ENCODE data around the gene LRRC8D. TPM values are rescaled to one million over a fixed set of nuclear protein-coding genes. Genes with fewer than 3 reads are reported as not detected.

LRRC8D gene
- total and polyA plus RNA-seq, 9 of the 15 experiments (the other 6 are each of a cell fraction or from before 2014, with no cell fraction given), result 3.4 to 53.9 (median 15.9) TPM

- TF ChIP-seq TSHZ1 (CRISPR knock-in tag; IDR thresholded peaks at IDR 0.05) (no peak), SRSF7 (optimal IDR thresholded peaks at IDR 0.05; ENCODE audit: low read depth, low read length) (no peak), NFRKB (IDR thresholded peaks at IDR 0.05; ENCODE audit: low read depth) (0 out of 2 replicates have a peak, but pooled peaks have one; percentile 55), GABPA (tag; conservative IDR thresholded peaks at IDR 0.05; ENCODE audit: low read depth) (no peak; the same call in 1 of the 2 replicates), ZNF263 (CRISPR knock-in tag; IDR thresholded peaks at IDR 0.05; ENCODE audit: borderline replicate concordance) (no peak), E2F6 (IDR thresholded peaks at IDR 0.05; ENCODE audit: borderline replicate concordance in 1 of 2, extremely low read depth in 1 of 2, insufficient read depth in 1 of 2, insufficient read length in 1 of 2, low read depth in 1 of 2, low read length in 1 of 2, poor library complexity in 1 of 2, severe bottlenecking in 1 of 2) (no peak), ZNF639 (CRISPR knock-in tag; conservative IDR thresholded peaks at IDR 0.05 in 1 of 2, IDR thresholded peaks at IDR 0.05 in 1 of 2) (no peak), DDX20 (tag; IDR thresholded peaks at IDR 0.05; ENCODE audit: low read depth) (peak; percentile 54; the same call in 1 of the 2 replicates), ZNF347 (CRISPR knock-in tag; IDR thresholded peaks at IDR 0.05; ENCODE audit: low read depth) (no peak)
- TF ChIP-seq, protein P1, sequence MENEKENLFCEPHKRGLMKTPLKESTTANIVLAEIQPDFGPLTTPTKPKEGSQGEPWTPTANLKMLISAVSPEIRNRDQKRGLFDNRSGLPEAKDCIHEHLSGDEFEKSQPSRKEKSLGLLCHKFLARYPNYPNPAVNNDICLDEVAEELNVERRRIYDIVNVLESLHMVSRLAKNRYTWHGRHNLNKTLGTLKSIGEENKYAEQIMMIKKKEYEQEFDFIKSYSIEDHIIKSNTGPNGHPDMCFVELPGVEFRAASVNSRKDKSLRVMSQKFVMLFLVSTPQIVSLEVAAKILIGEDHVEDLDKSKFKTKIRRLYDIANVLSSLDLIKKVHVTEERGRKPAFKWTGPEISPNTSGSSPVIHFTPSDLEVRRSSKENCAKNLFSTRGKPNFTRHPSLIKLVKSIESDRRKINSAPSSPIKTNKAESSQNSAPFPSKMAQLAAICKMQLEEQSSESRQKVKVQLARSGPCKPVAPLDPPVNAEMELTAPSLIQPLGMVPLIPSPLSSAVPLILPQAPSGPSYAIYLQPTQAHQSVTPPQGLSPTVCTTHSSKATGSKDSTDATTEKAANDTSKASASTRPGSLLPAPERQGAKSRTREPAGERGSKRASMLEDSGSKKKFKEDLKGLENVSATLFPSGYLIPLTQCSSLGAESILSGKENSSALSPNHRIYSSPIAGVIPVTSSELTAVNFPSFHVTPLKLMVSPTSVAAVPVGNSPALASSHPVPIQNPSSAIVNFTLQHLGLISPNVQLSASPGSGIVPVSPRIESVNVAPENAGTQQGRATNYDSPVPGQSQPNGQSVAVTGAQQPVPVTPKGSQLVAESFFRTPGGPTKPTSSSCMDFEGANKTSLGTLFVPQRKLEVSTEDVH (IDR thresholded peaks at IDR 0.05; ENCODE audit: low read depth, partially characterized antibody), result no peak
- TF ChIP-seq, protein P2, sequence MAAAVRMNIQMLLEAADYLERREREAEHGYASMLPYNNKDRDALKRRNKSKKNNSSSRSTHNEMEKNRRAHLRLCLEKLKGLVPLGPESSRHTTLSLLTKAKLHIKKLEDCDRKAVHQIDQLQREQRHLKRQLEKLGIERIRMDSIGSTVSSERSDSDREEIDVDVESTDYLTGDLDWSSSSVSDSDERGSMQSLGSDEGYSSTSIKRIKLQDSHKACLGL (CRISPR knock-in tag; IDR thresholded peaks at IDR 0.05; ENCODE audit: borderline replicate concordance, poor library complexity, severe bottlenecking), result no peak
- TF ChIP-seq, protein P3, sequence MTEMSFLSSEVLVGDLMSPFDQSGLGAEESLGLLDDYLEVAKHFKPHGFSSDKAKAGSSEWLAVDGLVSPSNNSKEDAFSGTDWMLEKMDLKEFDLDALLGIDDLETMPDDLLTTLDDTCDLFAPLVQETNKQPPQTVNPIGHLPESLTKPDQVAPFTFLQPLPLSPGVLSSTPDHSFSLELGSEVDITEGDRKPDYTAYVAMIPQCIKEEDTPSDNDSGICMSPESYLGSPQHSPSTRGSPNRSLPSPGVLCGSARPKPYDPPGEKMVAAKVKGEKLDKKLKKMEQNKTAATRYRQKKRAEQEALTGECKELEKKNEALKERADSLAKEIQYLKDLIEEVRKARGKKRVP (CRISPR knock-in tag; IDR thresholded peaks at IDR 0.05), result peak; percentile 97
Observed at GRCh38 chr1:89822999-89823628, 2.3 kb downstream of the LRRC8D start (continued).
